ENCODE data around the gene NCOA4. TPM values are rescaled to one million over a fixed set of nuclear protein-coding genes. Genes with fewer than 3 reads are reported as not detected.
"Not testable (repeated sequence)": the region's sequence is repeated elsewhere in the genome, so short reads cannot be mapped to it uniquely, and the experiment has no call there.

The NCOA4 gene
- polyA plus RNA-seq, 1 donor from 2014 or later, result 110 TPM

DNA sequence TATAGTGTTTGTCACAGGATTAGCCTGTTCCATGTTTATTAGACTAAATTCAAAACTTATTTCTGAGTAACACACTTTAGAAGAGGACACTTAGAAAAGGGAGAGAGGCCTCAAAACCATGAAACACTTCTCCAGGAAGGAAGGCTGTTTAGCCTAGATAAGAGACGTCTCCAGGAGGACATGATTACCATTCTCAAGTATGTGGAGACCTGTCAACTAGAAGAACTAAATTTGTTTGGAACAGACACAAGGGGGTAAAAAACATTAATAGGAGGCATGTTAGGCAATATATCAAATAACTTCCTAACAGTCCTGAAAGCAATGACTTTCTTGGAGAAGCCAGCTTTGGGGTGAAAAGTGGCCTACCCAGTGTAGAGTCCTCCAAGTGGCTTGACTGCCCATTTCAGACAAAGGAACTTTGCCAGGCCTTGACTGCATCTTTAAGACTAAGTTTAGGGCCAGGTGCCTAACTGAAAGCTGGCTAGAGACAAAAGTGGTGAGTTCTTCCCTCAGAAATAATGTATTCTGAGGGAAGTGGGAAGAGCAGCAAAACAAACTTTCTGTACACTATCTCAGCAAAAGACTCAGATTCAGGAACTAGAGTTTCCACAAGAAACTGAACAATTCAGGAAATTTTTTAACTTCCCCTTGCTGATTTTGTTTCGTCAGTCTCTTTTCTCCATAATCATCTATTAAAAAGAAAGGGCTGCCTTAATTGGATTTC lies 11.8 kb downstream of the NCOA4 start:
- Mint-ChIP-seq H3K27me3 (no peaks in the 10 kb centered on the region), H3K27ac (peak overlapping the region in 2 of 3 donors; percentile 54 to 73), H3K36me3 (no peaks in the 10 kb centered on the region), H3K4me3 (no peak overlapping the region), H3K4me1 (peaks cover 26 to 50% (median 33%) of the 10 kb centered on the region in 3 donors), H3K9me3 (no peaks in the 10 kb centered on the region)

- H3K36me3 Mint-ChIP-seq, result no peaks in the 10 kb centered on the region
- H3K4me3 Mint-ChIP-seq, result no peak overlapping the region
- H3K27ac Mint-ChIP-seq, result peak overlapping the region in 1 of 3 donors; percentile 28
- H3K9me3 Mint-ChIP-seq, result no peaks in the 10 kb centered on the region
- H3K4me1 Mint-ChIP-seq, result peaks cover 22 to 44% (median 31%) of the 10 kb centered on the region in 3 donors
- H3K27me3 Mint-ChIP-seq, result no peaks in the 10 kb centered on the region
Observed at GRCh38 chr10:46017733-46018132, 12.7 kb downstream of the NCOA4 start.

DNA sequence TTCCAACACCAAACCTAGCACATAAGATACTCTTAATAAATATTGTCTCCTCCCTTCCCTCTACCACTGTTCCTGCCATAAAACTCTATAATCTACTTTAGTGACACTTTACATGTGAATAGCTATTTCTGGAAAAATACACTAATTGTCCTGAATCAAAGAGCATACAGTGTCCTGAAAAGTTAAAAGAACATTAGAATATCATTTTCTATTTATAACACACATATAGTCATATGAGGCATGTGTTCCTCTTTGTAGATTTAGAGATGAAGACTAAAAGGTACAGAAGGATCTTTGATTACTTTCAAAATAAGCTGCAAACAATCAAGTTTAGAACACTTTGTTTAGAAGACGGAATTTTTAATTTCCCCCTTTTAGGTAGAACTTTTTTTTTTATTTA lies 13.6 kb downstream of the NCOA4 start:
- Mint-ChIP-seq H3K9me3 (no peaks in the 10 kb centered on the region), H3K4me1 (peaks cover 22 to 39% (median 27%) of the 10 kb centered on the region in 3 donors), H3K4me3 (no peak overlapping the region)

DNA sequence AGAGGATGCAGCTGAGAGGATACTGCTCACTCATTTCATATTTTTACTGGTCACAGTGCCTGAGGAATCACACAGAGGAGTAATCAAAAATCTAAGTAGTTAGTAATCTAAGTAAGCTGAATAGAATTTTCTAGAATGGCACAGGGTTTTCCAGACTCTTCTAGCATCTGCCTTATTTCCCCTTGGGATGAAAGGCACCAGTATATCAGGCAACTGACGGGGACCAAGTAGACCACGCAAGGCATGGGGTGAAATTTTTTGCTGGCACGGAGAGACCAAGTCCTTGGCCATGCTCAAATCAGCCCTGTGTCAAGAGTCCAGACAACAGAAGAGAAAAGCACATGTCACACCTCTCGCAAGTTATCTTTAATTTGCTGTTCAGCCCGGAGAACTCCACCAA lies 14.2 kb downstream of the NCOA4 start:
- no peak overlapping the region for H3K27ac Mint-ChIP-seq
- no peaks in the 10 kb centered on the region for H3K27me3 Mint-ChIP-seq
- H3K36me3 Mint-ChIP-seq, result no peaks in the 10 kb centered on the region
- H3K4me1 Mint-ChIP-seq, result peaks cover 19 to 37% (median 25%) of the 10 kb centered on the region in 3 donors
- no peaks in the 10 kb centered on the region for H3K9me3 Mint-ChIP-seq
- no peak overlapping the region for H3K4me3 Mint-ChIP-seq

More for the DNA sequence above, 13.6 kb downstream of the NCOA4 start:
- Mint-ChIP-seq H3K27me3 (no peaks in the 10 kb centered on the region), H3K36me3 (no peaks in the 10 kb centered on the region), H3K27ac (peak overlapping the region in 1 of 3 donors; percentile 18)

GRCh38 chr10:46014683-46015405 lies 15.6 kb downstream of the NCOA4 start:
- Mint-ChIP-seq H3K36me3 (peaks cover 2% of the 10 kb centered on the region), H3K27ac (peak overlapping the region in 1 of 3 donors; percentile 62), H3K4me3 (no peak overlapping the region), H3K9me3 (no peaks in the 10 kb centered on the region), H3K27me3 (no peaks in the 10 kb centered on the region), H3K4me1 (peaks cover 14 to 26% (median 19%) of the 10 kb centered on the region in 3 donors)

DNA sequence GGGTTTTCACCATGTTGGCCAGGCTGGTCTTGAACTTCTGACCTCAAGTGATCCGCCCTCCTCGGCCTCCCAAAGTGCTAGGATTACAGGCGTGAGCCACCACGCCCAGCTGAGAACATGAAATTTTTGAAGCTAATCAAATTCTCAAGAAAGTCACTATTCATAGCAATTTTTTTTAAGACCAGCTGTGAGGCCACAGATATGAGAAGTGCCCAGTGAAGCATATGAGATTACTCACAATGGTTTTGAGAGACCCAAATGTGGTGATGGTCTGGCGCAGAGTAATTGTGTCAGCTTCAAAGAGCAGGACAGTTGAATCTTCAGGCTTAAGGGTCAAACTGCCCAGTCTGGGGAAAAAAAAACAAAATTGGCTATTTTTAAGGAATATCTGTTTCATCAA lies 16.2 kb downstream of the NCOA4 start:
- peaks cover 2% of the 10 kb centered on the region for H3K36me3 Mint-ChIP-seq
- no peak overlapping the region for H3K27ac Mint-ChIP-seq
- peaks cover 7 to 19% (median 13%) of the 10 kb centered on the region in 3 donors for H3K4me1 Mint-ChIP-seq

DNA sequence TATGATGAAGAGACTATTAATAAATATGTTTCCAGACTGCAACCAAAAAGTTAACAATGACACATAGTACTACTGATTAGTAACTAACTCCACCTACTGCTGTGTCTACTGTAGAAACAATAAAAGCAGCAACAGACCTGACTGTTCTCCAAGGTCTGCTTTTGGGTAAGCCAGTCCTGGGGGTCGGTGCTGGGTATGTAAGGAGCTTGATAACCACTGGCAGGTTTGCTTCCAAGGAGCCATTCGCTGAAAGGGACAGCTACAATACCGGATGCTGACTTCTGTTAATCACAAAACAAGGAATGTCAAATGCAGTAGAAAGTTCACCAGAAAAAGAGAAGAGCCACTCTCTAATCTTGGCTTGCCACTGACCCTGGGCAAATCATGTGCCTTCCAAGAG lies 17.7 kb downstream of the NCOA4 start:
- no peaks in the 10 kb centered on the region for H3K9me3 Mint-ChIP-seq
- peaks cover 3 to 5% (median 4%) of the 10 kb centered on the region in 3 donors for H3K4me1 Mint-ChIP-seq
- H3K27me3 Mint-ChIP-seq, result no peaks in the 10 kb centered on the region
- H3K36me3 Mint-ChIP-seq, result peaks cover 7% of the 10 kb centered on the region
- H3K27ac Mint-ChIP-seq, result no peak overlapping the region
- no peak overlapping the region for H3K4me3 Mint-ChIP-seq

More for the DNA sequence above, 16.2 kb downstream of the NCOA4 start:
- H3K9me3 Mint-ChIP-seq, result no peaks in the 10 kb centered on the region
- no peak overlapping the region for H3K4me3 Mint-ChIP-seq
- H3K27me3 Mint-ChIP-seq, result no peaks in the 10 kb centered on the region

DNA sequence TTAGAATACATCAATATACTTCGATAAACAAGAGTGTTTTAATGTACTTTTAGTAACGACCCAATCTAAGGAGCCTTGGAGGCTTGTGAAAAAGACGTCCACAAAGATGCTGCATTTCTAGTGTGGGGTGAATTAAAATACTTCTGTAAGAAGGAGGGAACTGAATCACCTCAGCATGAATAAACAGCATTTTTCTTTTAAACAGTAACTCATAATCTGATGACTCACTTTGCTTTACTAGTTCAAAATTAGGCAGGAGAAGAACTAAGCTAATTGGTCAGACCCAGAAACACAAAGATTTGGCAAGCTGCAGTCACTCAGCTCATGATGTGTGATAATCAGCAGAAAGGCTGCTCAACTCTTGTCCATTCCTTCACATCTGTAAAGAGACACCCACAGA lies 24.2 kb downstream of the NCOA4 start:
- H3K4me3 Mint-ChIP-seq, result no peak overlapping the region
- H3K4me1 Mint-ChIP-seq, result no peaks in the 10 kb centered on the region
- no peaks in the 10 kb centered on the region for H3K27me3 Mint-ChIP-seq
- no peaks in the 10 kb centered on the region for H3K9me3 Mint-ChIP-seq
- H3K36me3 Mint-ChIP-seq, result peaks cover 11% of the 10 kb centered on the region
- no peak overlapping the region for H3K27ac Mint-ChIP-seq

DNA sequence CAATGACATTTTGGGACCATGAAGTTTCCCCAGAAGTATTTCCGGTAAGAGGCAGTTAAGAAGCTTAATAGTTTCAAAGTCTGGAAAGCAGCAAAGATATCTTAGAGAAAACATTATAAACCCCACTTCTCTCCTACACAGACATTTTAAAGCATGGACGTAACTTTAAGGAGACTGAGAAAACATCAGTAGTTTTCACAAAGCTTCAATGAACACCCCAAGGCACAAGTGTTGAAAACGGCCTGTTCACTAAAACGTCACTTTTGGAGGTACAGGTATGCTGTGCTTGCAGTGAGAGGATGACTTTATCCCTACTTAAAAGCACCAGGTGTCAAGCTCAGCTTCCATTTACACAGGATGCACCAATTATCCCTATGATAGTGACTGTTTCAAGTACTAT lies 25.0 kb downstream of the NCOA4 start:
- Mint-ChIP-seq H3K4me1 (no peaks in the 10 kb centered on the region), H3K27me3 (no peaks in the 10 kb centered on the region), H3K9me3 (no peaks in the 10 kb centered on the region), H3K4me3 (no peak overlapping the region), H3K36me3 (peaks cover 8% of the 10 kb centered on the region), H3K27ac (peak overlapping the region in 1 of 3 donors; percentile 63)

- no peak overlapping the region for H3K4me3 Mint-ChIP-seq
- peaks cover 0 to under 1% (median 0%) of the 10 kb centered on the region in 3 donors for H3K9me3 Mint-ChIP-seq
- no peak overlapping the region for H3K27ac Mint-ChIP-seq
- peaks cover 10% of the 10 kb centered on the region for H3K36me3 Mint-ChIP-seq
- H3K4me1 Mint-ChIP-seq, result no peaks in the 10 kb centered on the region
- no peaks in the 10 kb centered on the region for H3K27me3 Mint-ChIP-seq
Observed at GRCh38 chr10:46004963-46005362, 25.5 kb downstream of the NCOA4 start.

GRCh38 chr10:46002916-46003693 lies 27.3 kb downstream of the NCOA4 start:
- Mint-ChIP-seq H3K36me3 (peaks cover 17% of the 10 kb centered on the region), H3K27me3 (no peaks in the 10 kb centered on the region), H3K4me1 (no peaks in the 10 kb centered on the region), H3K4me3 (no peak overlapping the region), H3K9me3 (peaks cover 0 to 8% (median 2%) of the 10 kb centered on the region in 3 donors), H3K27ac (no peak overlapping the region)

GRCh38 chr10:46002189-46002687 lies 28.2 kb downstream of the NCOA4 start:
- not testable (repeated sequence) for H3K4me1 Mint-ChIP-seq, H3K9me3 Mint-ChIP-seq, H3K27me3 Mint-ChIP-seq, H3K4me3 Mint-ChIP-seq
- H3K36me3 Mint-ChIP-seq, result peaks cover 17% of the 10 kb centered on the region
- peak overlapping the region in 2 of 3 donors; percentile 27 to 48 for H3K27ac Mint-ChIP-seq

- Mint-ChIP-seq H3K9me3 (peaks cover 0 to 8% (median 2%) of the 10 kb centered on the region in 3 donors), H3K27ac (no peak overlapping the region), H3K4me3 (no peak overlapping the region), H3K27me3 (no peaks in the 10 kb centered on the region), H3K36me3 (peaks cover 18% of the 10 kb centered on the region), H3K4me1 (no peaks in the 10 kb centered on the region)
Observed at GRCh38 chr10:46001187-46001756, 29.2 kb downstream of the NCOA4 start.

DNA sequence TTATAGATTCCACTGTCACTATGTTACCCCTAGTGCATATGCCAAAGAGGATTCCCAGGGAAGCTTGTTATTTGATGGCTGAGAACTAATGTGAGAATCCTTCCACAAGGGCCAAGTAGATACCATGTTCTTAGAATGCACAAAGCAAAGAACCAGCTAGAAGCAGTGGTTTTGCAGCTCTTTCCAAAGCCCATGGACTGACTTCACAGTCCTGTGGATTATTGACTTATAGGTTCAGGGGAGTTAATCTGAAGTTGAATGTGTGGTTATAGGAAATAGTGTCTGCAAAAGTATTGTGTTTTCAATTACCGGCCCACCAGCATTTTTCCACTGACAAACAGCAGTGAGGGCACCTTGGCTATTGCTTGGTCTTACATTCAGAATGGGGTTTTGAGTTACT lies 29.9 kb downstream of the NCOA4 start:
- Mint-ChIP-seq H3K4me1 (no peaks in the 10 kb centered on the region), H3K27ac (no peak overlapping the region), H3K27me3 (no peaks in the 10 kb centered on the region)

DNA sequence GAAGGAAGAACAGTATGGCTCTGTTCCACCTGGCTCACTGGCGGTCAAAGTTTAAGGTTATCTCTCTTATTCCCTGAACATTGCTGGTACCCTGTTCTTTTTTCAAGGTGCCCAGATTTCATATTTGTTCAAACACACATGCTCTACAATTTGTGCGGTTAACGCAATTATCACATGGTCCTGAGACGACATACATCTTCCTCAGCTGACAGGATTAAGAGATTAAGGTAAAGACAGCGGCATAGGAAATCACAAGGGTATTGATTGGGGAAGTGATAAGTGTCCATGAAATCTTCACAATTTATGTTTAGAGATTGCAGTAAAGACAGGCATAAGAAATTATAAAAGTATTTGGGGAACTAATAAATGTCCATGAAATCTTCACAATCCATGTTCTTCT lies 30.5 kb downstream of the NCOA4 start:
- H3K4me1 Mint-ChIP-seq, H3K9me3 Mint-ChIP-seq, H3K27me3 Mint-ChIP-seq, H3K27ac Mint-ChIP-seq, H3K4me3 Mint-ChIP-seq: not testable (repeated sequence)
- peaks cover 20% of the 10 kb centered on the region for H3K36me3 Mint-ChIP-seq

More for the DNA sequence above, 29.9 kb downstream of the NCOA4 start:
- no peak overlapping the region for H3K4me3 Mint-ChIP-seq
- peaks cover 20% of the 10 kb centered on the region for H3K36me3 Mint-ChIP-seq
- peaks cover 0 to 8% (median 2%) of the 10 kb centered on the region in 3 donors for H3K9me3 Mint-ChIP-seq
